OCI-LY7 (cell line): ENCODE measurements around the gene GPATCH2. TPM values are rescaled to one million over a fixed set of nuclear protein-coding genes. Genes with fewer than 3 reads are reported as not detected.
"Not testable (repeated sequence)": the region's sequence is repeated elsewhere in the genome, so short reads cannot be mapped to it uniquely, and the experiment has no call there.

ENCODE experiments used
- BruUV-seq: library from RNA; stranded (reverse); fragments of 400-500 nt; replicated peaks from 2 replicates; lab custom pipeline; 2021; lab: Mats Ljungman, UMichigan
- CTCF ChIA-PET: fragments of 300-600 bp; sonication (Branson Sonifier 250); formaldehyde crosslinking; loops from one replicate; lab custom pipeline; 2022; ENCODE audit warnings: antibody characterized with exemption; ENCODE audit not compliant: unreplicated experiment; lab: Charles Lee
- POLR2A ChIA-PET: fragments of 300-600 bp; sonication (Branson Sonifier 250); formaldehyde crosslinking; loops from one replicate; lab custom pipeline; 2022; ENCODE audit warnings: antibody characterized with exemption; lab: Charles Lee
- DNase-seq: peaks from one replicate; pipeline ENCODE4 v3.0.0-alpha.2; 2015; ENCODE audit warnings: low spot score
- H2AFZ ChIP-seq: fragments of 200-600 bp; sonication (generic), shearing (Covaris generic); 2 replicates; pipeline ENCODE4 v1.6.1; 2014; ENCODE audit warnings: mild to moderate bottlenecking, antibody characterized with exemption, low read length, moderate library complexity
- H3K27ac ChIP-seq: fragments of 200-600 bp; sonication (generic); 2 replicates; pipeline ENCODE4 v1.5.1; 2014; ENCODE audit warnings: mixed run types, low read depth, mild to moderate bottlenecking, moderate library complexity, low read length, inconsistent platforms; ENCODE audit not compliant: poor library complexity, severe bottlenecking
- H3K36me3 ChIP-seq: fragments of 200-600 bp; sonication (generic); 2 replicates; pipeline ENCODE4 v1.6.1; 2014; ENCODE audit warnings: mild to moderate bottlenecking, antibody characterized with exemption, low read length, moderate library complexity, mixed read lengths; ENCODE audit not compliant: insufficient read depth
- H3K4me1 ChIP-seq: fragments of 200-600 bp; sonication (generic); 2 replicates; pipeline ENCODE4 v1.5.1; 2014; ENCODE audit warnings: mild to moderate bottlenecking, low read length; ENCODE audit not compliant: insufficient read depth, poor library complexity, severe bottlenecking
- H3K4me2 ChIP-seq: fragments of 200-600 bp; sonication (generic); 2 replicates; pipeline ENCODE4 v1.6.1; 2014; ENCODE audit warnings: mild to moderate bottlenecking, low read length
- H3K4me3 ChIP-seq: fragments of 200-600 bp; sonication (generic); 2 replicates; pipeline ENCODE4 v1.5.1; 2014; ENCODE audit warnings: mild to moderate bottlenecking, low read depth, low read length; ENCODE audit not compliant: poor library complexity, severe bottlenecking
- H3K79me2 ChIP-seq: fragments of 200-600 bp; sonication (generic); 2 replicates; pipeline ENCODE4 v1.6.1; 2016; ENCODE audit warnings: low read depth, mild to moderate bottlenecking, low read length, moderate library complexity, mixed read lengths; ENCODE audit not compliant: insufficient read depth
- H3K9me2 ChIP-seq: fragments of 200-600 bp; sonication (generic); 2 replicates; pipeline ENCODE4 v1.6.1; 2016; ENCODE audit warnings: mild to moderate bottlenecking, low read length, mixed read lengths; ENCODE audit not compliant: insufficient read depth
- H3K9me3 ChIP-seq: fragments of 200-600 bp; sonication (generic); 2 replicates; pipeline ENCODE4 v1.6.1; 2014; ENCODE audit warnings: mild to moderate bottlenecking, mixed run types, low read length, mixed read lengths
- H4K20me1 ChIP-seq: fragments of 200-600 bp; sonication (generic); 2 replicates; pipeline ENCODE4 v1.6.1; 2014; ENCODE audit warnings: mild to moderate bottlenecking, antibody characterized with exemption, low read length, moderate library complexity, mixed read lengths; ENCODE audit not compliant: insufficient read depth
- EZH2phosphoT487 ChIP-seq: fragments of 200-600 bp; sonication (generic); IDR thresholded peaks from 2 replicates; pipeline ENCODE4 v1.6.1; 2018; ENCODE audit warnings: low read depth, borderline replicate concordance, mild to moderate bottlenecking, mixed run types, antibody characterized with exemption, low read length, moderate library complexity, mixed read lengths
- intact Hi-C: fragments of 100-400 bp; cut with micrococcal nuclease; formaldehyde crosslinking; loops from one replicate; pipeline ENCODE4 v1.10.0; 2022; ENCODE audit not compliant: unreplicated experiment
- total RNA-seq, 2 experiments: library from RNA; depleted of rRNA in 1 of 2; stranded (reverse); fragments of >200 nt in 1 of 2; shearing (Covaris generic) in 1 of 2; gene quantifications; 2 replicates each; pipeline ENCODE4 v1.2.3, GENCODE V29; 2014 to 2022
- TF ChIP-seq, protein P1 (sequence below): fragments of 200-600 bp; sonication (generic); conservative IDR thresholded peaks from 2 replicates; pipeline ENCODE4 v1.5.1; 2014; ENCODE audit warnings: mild to moderate bottlenecking, antibody characterized with exemption, low read length, moderate library complexity, mixed read lengths

The GPATCH2 gene
- total RNA-seq, 2 experiments from 2014 or later: 8.8 to 12.7 TPM

DNA sequence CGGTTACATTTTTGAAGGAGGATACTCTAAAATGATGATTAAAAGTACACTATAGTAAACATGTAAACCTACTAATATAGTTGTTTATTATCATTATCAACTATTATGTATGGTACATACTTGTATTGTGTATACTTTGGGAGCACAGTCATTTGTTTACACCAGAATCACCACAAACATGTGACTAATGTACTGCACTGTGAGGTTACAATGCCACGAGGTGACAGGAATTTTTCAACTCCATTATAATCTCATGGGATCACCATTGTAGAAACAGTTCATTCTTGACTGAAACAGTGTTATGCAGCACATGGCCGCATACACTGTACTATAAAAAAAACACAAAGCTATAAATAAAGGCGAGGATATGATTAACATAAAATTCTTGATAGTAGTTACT is 44.3 kb downstream of the GPATCH2 start:
- ChIA-PET CTCF (no interaction called here), POLR2A (interaction anchor here (1.4 kb wide), 1 partner anchor 10 kb away, joined by 5 read pairs; no protein-coding TSS in a partner anchor)
- Histone ChIP-seq H3K4me2 (no peak overlapping the region), H4K20me1 (no peaks in the 10 kb centered on the region), H3K36me3 (no peaks in the 10 kb centered on the region), H3K9me2 (no peaks in the 10 kb centered on the region), H3K4me1 (no peaks in the 10 kb centered on the region), H3K4me3 (no peak overlapping the region), H3K79me2 (no peaks in the 10 kb centered on the region), H3K27ac (no peak overlapping the region), H3K9me3 (no peaks in the 10 kb centered on the region), H2AFZ (no peak overlapping the region)
- intact Hi-C loops: no loop called here
- no TSS peak for BruUV-seq
- TF ChIP-seq EZH2phosphoT487: no peak
- TF ChIP-seq, protein P1, sequence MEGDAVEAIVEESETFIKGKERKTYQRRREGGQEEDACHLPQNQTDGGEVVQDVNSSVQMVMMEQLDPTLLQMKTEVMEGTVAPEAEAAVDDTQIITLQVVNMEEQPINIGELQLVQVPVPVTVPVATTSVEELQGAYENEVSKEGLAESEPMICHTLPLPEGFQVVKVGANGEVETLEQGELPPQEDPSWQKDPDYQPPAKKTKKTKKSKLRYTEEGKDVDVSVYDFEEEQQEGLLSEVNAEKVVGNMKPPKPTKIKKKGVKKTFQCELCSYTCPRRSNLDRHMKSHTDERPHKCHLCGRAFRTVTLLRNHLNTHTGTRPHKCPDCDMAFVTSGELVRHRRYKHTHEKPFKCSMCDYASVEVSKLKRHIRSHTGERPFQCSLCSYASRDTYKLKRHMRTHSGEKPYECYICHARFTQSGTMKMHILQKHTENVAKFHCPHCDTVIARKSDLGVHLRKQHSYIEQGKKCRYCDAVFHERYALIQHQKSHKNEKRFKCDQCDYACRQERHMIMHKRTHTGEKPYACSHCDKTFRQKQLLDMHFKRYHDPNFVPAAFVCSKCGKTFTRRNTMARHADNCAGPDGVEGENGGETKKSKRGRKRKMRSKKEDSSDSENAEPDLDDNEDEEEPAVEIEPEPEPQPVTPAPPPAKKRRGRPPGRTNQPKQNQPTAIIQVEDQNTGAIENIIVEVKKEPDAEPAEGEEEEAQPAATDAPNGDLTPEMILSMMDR: no peak
- no peak for DNase-seq

DNA sequence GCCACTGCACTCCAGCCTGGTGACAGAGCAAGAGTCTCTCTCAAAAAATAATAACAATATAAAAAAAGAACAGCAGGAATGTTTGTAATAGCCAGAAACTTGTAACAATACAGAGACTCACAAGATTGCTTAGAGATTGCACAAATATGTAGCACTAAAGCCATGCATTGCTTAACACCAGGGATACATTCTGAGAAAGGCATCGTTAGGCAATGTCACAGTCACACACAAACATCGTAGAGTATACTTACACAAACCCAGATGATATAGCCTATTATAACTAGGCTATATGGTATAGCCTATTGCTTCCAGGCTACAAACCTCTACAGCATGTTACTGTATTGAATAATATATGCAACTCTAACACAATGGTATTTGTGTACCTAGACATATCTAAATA is 45.3 kb downstream of the GPATCH2 start:
- no peak for TF ChIP-seq EZH2phosphoT487
- TF ChIP-seq, protein P1: no peak

DNA sequence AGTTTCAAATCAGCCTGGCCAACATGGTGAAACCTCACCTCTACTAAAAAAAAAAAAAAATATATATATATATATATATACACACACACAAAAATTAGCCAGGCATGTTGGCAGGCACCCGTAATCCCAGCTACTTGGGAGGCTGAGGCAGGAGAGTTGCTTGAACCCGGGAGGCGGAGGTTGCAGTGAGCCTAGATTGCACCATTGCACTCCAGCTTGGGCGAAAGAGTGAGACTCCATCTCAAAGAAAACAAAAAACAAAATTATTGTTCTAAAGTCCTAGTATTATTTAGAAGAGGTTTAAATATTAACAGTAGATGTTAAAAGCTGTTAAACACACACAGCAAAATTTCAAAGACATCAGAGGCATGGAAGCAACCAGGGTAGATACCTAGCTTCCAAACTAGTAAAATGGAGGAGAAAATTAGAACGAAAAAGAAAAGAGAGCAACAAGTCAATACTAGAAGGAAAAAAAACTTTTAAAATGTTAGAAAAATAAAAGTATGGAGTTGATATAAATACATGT is 46.5 kb downstream of the GPATCH2 start:
- POLR2A ChIA-PET: interaction anchor here (0.7 kb wide), 1 partner anchor 30 kb away, joined by 3 read pairs; no protein-coding TSS in a partner anchor
- intact Hi-C loops, H3K36me3 ChIP-seq, H3K4me3 ChIP-seq, H3K79me2 ChIP-seq, BruUV-seq, DNase-seq, H3K9me3 ChIP-seq, H4K20me1 ChIP-seq, H3K27ac ChIP-seq, H3K4me2 ChIP-seq, H2AFZ ChIP-seq, H3K9me2 ChIP-seq, CTCF ChIA-PET, H3K4me1 ChIP-seq: not testable (repeated sequence)

More for the DNA sequence above, 45.3 kb downstream of the GPATCH2 start:
- Histone ChIP-seq H3K9me2 (no peaks in the 10 kb centered on the region), H3K4me2 (no peak overlapping the region), H3K4me1 (no peaks in the 10 kb centered on the region), H3K79me2 (no peaks in the 10 kb centered on the region), H3K4me3 (no peak overlapping the region), H3K9me3 (no peaks in the 10 kb centered on the region), H2AFZ (no peak overlapping the region), H4K20me1 (no peaks in the 10 kb centered on the region), H3K36me3 (no peaks in the 10 kb centered on the region), H3K27ac (no peak overlapping the region)
- no TSS peak for BruUV-seq
- intact Hi-C loops: no loop called here
- no peak for DNase-seq
- ChIA-PET CTCF (no interaction called here), POLR2A (interaction anchor here (0.5 to 1.4 kb wide), 3 partner anchors 7 to 31 kb away, joined by 3 to 5 read pairs (median 3); no protein-coding TSS in a partner anchor)
